Lower leg skin (tissue), 4 donors: ENCODE data around the gene FOXF1. TPM values are rescaled to one million over a fixed set of nuclear protein-coding genes. Genes with fewer than 3 reads are reported as not detected.

Experiments used
- DNase-seq, 2 donors: peaks; one replicate each; pipeline ENCODE4 v3.0.0-alpha.2; 2019; ENCODE audit warnings: low spot score in 2 of 2
- H3K4me3 ChIP-seq: fragments of 200-600 bp; sonication (generic); 2 replicates; pipeline ENCODE4 v1.5.1; 2017; ENCODE audit warnings: mild to moderate bottlenecking, low read depth; ENCODE audit not compliant: poor library complexity, severe bottlenecking
- CTCF ChIP-seq, 3 donors: fragments of 450-650 bp; IDR thresholded peaks; one replicate each; pipeline ENCODE4 v1.5.1; 2016; ENCODE audit warnings: antibody characterized with exemption in 3 of 3, mild to moderate bottlenecking in 3 of 3, moderate library complexity in 2 of 3
- POLR2A ChIP-seq, 2 donors: fragments of 450-650 bp; IDR thresholded peaks; one replicate each; pipeline ENCODE4 v1.6.1; 2016 to 2017; ENCODE audit warnings: antibody characterized with exemption in 2 of 2, mild to moderate bottlenecking in 1 of 2, moderate library complexity in 1 of 2
- WGBS, 2 donors: methylation state at CpG; one replicate each; pipeline ENCODE4 v1.1.5; 2018; 5-methylcytosine and 5-hydroxymethylcytosine counted together
- intact Hi-C: fragments of 100-400 bp; cut with DNase I; formaldehyde crosslinking; loops from one replicate; pipeline ENCODE4 v1.15.0; 2023; ENCODE audit warnings: low total_unique reads
- total RNA-seq, 4 donors: library from RNA; depleted of rRNA; stranded (reverse); fragments of >200 nt; gene quantifications; one replicate each; pipeline ENCODE4 v1.1.0, GENCODE V29; 2016

Gene FOXF1
- total RNA-seq, 4 donors from 2014 or later, result 0.10 to 0.45 TPM; not detected in 2

- TF ChIP-seq CTCF (IDR thresholded peaks at IDR 0.05) (no peak), POLR2A (IDR thresholded peaks at IDR 0.05) (no peak)
- no peak overlapping the region for H3K4me3 ChIP-seq
- intact Hi-C loops, result no loop called here
- 71 to 72% methylated on average over 28 of the region's 28 CpGs for WGBS, 2 donors
- DNase-seq, result no peak
Observed at GRCh38 chr16:86558355-86559193, 48.2 kb downstream of the FOXF1 start.

GRCh38 chr16:86559802-86560305 lies 49.5 kb downstream of the FOXF1 start:
- DNase-seq, result no peak
- TF ChIP-seq POLR2A (IDR thresholded peaks at IDR 0.05) (no peak), CTCF (IDR thresholded peaks at IDR 0.05) (no peak)
- 73 to 79% methylated on average over 9 of the region's 9 CpGs for WGBS, 2 donors
- intact Hi-C loops, result no loop called here
- no peak overlapping the region for H3K4me3 ChIP-seq

GRCh38 chr16:86562356-86562755 lies 52.0 kb downstream of the FOXF1 start:
- DNase-seq, result no peak
- WGBS, 2 donors, result 54 to 59% methylated on average over 6 of the region's 6 CpGs
- H3K4me3 ChIP-seq, result no peak overlapping the region
- intact Hi-C loops, result no loop called here
- TF ChIP-seq POLR2A (IDR thresholded peaks at IDR 0.05), result no peak
- TF ChIP-seq CTCF (IDR thresholded peaks at IDR 0.05), result no peak

GRCh38 chr16:86563469-86564345 lies 53.4 kb downstream of the FOXF1 start:
- DNase-seq, result peak; percentile 92 to 98
- H3K4me3 ChIP-seq, result no peak overlapping the region
- TF ChIP-seq POLR2A (IDR thresholded peaks at IDR 0.05), result no peak
- peak; percentile 76 to 99 (median 80) for TF ChIP-seq CTCF (IDR thresholded peaks at IDR 0.05)
- WGBS, 2 donors, result 1% methylated on average over 41 of the region's 41 CpGs
- intact Hi-C loops, result no loop called here

Other genes starting within 250 kb of the FOXF1 start
- gene MTHFSD, start 44.7 kb downstream of the FOXF1 start, total RNA-seq, result 10 to 100 TPM; 14.5 to 34.8 (median 25.5) TPM
- under 1 TPM in 3 of 4 donors, not detected in 1; 0.16 to 0.32 (median 0.17) TPM for gene FOXC2, start 56.3 kb downstream of the FOXF1 start, total RNA-seq
- under 1 TPM in 2 of 4 donors, not detected in 2; 0.23 to 0.49 TPM for gene FOXL1, start 68.0 kb downstream of the FOXF1 start, total RNA-seq